HG02973 (cell line): Measurements from ENCODE around the gene FLRT1.
"Not testable (repeated sequence)": the region's sequence is repeated elsewhere in the genome, so short reads cannot be mapped to it uniquely, and the experiment has no call there.

Experiments used
- ATAC-seq: cut with Tn5 transposase; IDR thresholded peaks from one replicate; pipeline ENCODE4 v1.9.1; 2021; ENCODE audit warnings: moderate library complexity; ENCODE audit not compliant: unreplicated experiment

Gene FLRT1

GRCh38 chr11:64043545-64043944, 7.8 kb downstream of the FLRT1 start:
- ATAC-seq = no peak

GRCh38 chr11:64044730-64045393, 9.1 kb downstream of the FLRT1 start:
- no peak for ATAC-seq

GRCh38 chr11:64045700-64046099, 10.0 kb downstream of the FLRT1 start:
- no peak for ATAC-seq

- ATAC-seq = not testable (repeated sequence)
These were observed 11.6 kb downstream of the FLRT1 start for GRCh38 chr11:64047373-64047772.

GRCh38 chr11:64048042-64048854, 12.5 kb downstream of the FLRT1 start:
- no peak for ATAC-seq

- ATAC-seq = no peak
These were observed 13.8 kb downstream of the FLRT1 start for GRCh38 chr11:64049509-64049908.

- ATAC-seq = no peak
These were observed 15.6 kb downstream of the FLRT1 start for GRCh38 chr11:64051297-64051696.

- ATAC-seq = no peak
These were observed 16.7 kb downstream of the FLRT1 start for GRCh38 chr11:64052436-64052835.

- no peak for ATAC-seq
These were observed 17.3 kb downstream of the FLRT1 start for GRCh38 chr11:64052938-64053622.

- ATAC-seq = no peak
These were observed 18.0 kb downstream of the FLRT1 start for GRCh38 chr11:64053699-64054098.

GRCh38 chr11:64055077-64055476, 19.3 kb downstream of the FLRT1 start:
- ATAC-seq = no peak

GRCh38 chr11:64056213-64056785, 20.6 kb downstream of the FLRT1 start:
- no peak for ATAC-seq

GRCh38 chr11:64056861-64057260, 21.1 kb downstream of the FLRT1 start:
- no peak for ATAC-seq

- ATAC-seq = no peak
These were observed 22.2 kb downstream of the FLRT1 start for GRCh38 chr11:64057890-64058289.

- ATAC-seq = no peak
These were observed 22.8 kb downstream of the FLRT1 start for GRCh38 chr11:64058494-64058893.

GRCh38 chr11:64059339-64060140, 23.8 kb downstream of the FLRT1 start:
- no peak for ATAC-seq

GRCh38 chr11:64060263-64060860, 24.6 kb downstream of the FLRT1 start:
- ATAC-seq = no peak

- ATAC-seq = no peak
These were observed 25.2 kb downstream of the FLRT1 start for GRCh38 chr11:64060861-64061444.

- no peak for ATAC-seq
These were observed 26.7 kb downstream of the FLRT1 start for GRCh38 chr11:64062185-64063039.
